Right renal pelvis (tissue), 4 donors: ENCODE measurements around the gene CFAP57. TPM values are rescaled to one million over a fixed set of nuclear protein-coding genes. Genes with fewer than 3 reads are reported as not detected.
A peak's percentile ranks its signal among the peaks of the same experiment; 100 is the strongest.

ENCODE experiments used
- DNase-seq, 4 donors: peaks; one replicate each; pipeline ENCODE4 v3.0.0-alpha.2; 2013; ENCODE audit warnings: low read depth in 4 of 4, low spot score in 3 of 4, missing footprints in 1 of 4
- polyA plus RNA-seq, 4 donors: library from polyadenylated mRNA; unstranded; fragments of 120-200 nt; gene quantifications; one replicate each; pipeline ENCODE4 v1.2.1, GENCODE V29; 2013; ENCODE audit not compliant: insufficient read length in 4 of 4

Gene CFAP57
- polyA plus RNA-seq, 4 donors: 2.9 to 4.1 (median 3.6) TPM

DNA sequence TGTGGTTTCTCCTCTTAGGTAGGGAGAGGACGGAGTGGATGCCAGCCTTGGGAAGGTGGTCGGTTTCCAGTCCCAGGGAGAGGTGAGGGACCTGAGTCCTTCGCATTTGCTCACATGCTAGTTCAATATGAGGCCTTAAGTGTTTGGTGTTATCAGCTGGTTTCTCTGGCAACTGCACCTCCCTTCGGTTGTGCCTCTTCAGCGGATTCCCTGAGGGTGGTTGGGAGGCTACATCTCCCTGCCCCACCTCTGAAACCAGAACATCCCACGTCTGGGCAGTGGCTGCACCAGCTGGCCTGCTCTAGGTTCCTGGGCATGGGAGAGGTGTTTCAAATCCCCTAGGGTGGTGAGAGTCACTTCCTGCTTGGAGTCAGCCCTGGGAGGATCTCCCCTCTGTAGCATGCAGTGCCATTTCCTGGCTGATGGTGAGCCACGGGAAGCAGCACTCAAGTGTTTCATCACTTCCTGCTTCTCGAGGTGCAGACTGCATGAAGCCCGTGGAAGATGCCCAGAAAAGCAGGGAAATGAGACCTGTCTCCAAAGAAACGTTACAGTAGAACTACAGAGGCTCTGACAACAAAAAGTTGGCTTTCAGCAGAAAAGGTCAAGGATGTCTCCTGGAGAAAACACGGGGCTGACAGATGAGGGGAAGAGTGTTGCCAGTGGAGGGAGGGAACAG is 102.1 kb downstream of the CFAP57 start:
- no peak for DNase-seq

- DNase-seq: no peak
Measured at GRCh38 chr1:43274804-43275180, 102.7 kb downstream of the CFAP57 start.

GRCh38 chr1:43275826-43276620 is 103.9 kb downstream of the CFAP57 start:
- DNase-seq: no peak

- DNase-seq: no peak
Measured at GRCh38 chr1:43276673-43277072, 104.5 kb downstream of the CFAP57 start.

DNA sequence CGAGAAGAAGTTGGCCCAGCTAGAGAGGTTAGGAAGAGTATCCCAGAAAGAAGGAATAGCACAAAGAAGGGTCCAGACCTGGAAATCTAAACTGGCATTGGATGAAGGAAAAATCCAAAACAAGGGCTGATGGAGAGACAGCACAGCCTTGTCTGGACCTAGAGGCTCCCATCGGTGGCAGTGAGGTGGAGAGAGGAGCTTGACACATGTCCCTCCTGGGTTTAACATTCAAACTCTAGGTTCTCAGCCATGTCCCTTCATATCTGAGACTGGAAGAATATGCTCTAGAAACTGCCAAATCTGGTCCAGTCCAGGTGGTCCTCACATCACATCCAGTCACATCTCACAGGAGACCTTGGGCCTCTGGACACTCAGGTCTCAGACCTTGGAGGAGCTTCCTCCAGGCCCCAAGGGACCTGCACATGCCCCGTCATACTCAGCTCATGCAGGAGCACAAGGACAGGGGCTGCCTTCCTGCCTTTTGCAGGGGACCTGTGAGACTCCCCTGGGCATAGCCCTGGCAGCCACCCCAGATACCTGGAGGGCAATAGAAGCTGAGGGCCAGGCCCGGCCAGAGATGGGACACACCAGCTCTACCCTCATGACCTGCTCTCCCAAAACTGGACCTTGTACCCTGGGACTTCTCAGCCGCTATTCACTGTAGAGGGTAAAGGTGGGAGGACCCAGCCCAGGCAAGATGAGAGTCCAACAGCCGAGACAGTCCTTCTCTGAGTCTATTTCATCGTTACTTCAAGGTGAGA is 105.2 kb downstream of the CFAP57 start:
- no peak for DNase-seq

- DNase-seq: no peak
Measured at GRCh38 chr1:43279161-43279560, 107.0 kb downstream of the CFAP57 start.

DNA sequence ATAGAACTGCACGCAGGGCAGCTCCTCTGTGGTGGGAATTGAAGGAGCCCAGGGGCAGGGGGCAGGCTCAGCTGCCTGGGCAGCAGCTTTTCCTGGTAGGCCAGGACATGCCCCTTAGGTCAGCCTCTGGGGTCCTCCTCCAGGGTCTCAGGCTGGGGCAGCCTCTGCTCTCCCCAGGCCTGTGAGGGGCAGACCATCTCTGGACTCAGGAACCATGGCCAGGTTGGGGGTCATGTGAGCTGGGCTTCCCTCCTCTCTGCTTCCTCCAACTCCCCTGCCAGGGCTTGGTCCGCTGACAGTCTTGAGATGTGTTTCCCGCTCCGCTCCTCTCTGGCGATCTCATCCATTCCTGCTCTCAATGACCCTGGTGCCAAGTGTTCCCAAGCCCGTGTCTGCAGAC is 107.5 kb downstream of the CFAP57 start:
- DNase-seq: no peak

GRCh38 chr1:43280692-43281091 is 108.6 kb downstream of the CFAP57 start:
- DNase-seq: no peak

DNA sequence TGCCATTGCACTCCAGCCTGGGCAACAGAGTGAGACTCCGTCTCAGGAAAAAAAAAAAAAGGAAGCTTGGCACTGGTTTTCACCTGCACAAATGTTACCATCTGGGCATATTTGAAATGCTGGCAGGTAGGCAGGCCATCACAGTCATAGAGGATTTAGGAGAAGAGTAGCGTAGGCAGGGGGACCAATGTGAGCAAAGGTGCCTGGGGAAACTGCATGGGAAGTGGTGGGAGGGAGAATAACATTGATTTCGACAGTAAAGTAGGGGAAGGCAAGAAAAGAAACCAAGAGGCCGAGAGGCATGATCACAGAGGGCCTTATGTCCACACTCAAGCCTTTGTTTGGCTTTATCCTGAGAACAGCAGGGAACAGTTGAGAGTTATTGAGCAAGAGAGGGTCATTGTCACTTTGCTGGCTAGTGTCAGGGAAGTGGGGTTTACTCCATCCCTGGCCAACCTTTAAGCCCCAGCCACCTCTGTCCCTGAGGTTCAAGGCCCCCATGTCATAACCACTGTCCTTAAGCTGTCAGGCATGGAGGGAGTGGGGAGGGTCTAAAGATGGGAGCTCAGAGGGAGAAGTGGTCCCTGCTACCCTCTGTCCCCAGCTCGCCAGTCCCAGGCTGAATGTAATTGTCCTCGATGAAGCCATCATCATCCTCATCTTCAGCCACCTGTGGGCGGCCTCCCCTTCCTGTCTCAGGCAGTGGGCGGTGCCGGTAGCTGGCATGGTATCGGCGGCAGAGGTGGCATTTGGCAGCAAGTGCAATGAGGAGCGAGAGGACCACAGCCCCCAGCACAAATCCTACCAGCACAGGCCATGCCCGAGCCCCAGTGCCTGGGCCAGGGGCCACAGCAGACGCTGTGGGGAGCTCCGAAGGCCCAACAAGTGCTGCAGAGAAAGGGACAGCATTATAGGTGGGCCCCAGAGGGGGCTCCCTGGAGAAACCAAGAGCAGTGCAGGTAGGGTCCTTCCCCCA is 110.4 kb downstream of the CFAP57 start:
- DNase-seq: no peak

DNA sequence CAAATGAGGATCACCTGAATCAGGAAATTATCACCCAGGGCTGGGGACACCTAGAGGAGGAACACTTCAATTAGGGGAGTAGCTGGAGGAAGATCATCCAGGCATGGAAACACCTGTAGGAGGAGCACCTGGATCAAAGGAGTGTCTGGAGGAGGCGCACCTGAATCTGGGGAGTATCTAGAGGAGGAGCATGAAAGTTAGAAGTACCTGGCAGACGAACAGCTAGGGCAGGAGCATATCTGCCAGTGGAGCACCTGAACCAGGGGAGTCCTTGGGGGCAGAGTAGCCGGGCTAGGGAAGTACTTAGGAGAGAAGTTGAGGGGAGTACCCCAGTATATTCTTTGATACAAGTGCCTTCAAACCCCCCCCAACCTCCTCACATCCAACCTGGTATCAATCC is 111.9 kb downstream of the CFAP57 start:
- DNase-seq: no peak

DNA sequence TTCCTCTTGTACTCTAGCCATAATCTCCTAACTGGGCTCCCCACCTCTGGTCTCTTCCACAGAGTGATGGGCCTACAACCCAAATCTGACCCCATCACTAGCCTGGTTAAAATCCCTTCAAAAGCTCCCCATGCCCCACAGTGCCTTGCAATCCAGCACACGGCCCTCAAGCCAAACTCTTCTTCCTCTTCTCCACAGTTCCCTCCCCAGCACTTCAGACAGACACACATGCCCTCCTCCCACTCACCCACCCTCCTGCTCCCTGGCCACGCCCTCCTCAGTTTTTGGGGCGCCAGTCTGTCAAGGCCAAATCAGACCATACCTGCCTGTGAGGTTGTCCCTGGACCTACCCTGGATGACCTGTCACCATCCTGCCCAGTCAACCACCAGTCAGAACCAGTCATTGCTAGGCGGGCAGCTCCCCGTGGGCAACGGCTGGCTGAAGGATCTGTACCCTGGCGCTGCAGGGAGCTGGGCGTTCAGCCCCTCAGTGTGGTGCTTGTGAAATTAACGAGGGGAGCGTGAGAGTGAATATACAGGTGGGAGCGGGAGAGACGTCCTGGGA is 112.5 kb downstream of the CFAP57 start:
- DNase-seq: no peak

GRCh38 chr1:43285269-43285990 is 113.3 kb downstream of the CFAP57 start, which contains the start of gene C1orf210:
TSS of gene C1orf210 (minus strand) at chr1:43285581. CDS start at chr1:43283270, 2,311 bp downstream.
- DNase-seq: peak in 1 of 4 donors; percentile 55

GRCh38 chr1:43286115-43286514 is 114.0 kb downstream of the CFAP57 start:
- no peak for DNase-seq

- DNase-seq: no peak
Measured at GRCh38 chr1:43286533-43286932, 114.4 kb downstream of the CFAP57 start.

DNA sequence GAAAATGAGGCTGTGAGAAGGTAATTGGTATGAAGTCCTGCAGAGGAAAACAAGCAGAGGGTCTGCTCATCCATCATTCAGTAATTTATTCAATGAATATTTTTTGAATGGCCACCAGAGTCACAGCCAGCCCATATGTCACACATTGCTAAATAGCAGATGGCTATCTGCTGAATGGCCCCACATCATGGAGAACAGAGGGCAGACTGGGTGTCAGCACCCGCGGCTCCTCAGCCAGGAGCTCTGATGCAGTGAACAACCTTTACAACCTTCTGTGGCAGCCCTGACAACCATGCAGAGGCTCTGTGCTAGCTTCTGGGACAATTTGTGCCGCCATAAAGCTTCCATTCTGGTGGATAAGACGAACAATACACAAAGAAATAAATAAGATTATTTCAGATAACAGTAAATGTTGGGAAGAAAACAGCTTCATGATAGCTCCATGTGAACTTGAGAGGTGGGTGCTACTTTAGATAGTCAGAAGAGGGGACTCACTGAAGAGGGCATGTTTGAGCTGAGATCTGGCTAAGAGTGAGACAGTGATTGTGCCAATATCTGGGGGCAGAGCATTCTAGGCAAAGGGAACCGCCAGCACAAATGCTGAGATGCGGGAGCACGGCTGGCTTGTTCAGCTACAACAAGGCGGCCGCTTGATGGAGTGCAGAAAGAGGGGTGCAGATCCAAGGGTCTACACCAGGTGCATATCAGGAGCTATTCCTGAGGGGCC is 116.1 kb downstream of the CFAP57 start:
- DNase-seq: no peak

DNA sequence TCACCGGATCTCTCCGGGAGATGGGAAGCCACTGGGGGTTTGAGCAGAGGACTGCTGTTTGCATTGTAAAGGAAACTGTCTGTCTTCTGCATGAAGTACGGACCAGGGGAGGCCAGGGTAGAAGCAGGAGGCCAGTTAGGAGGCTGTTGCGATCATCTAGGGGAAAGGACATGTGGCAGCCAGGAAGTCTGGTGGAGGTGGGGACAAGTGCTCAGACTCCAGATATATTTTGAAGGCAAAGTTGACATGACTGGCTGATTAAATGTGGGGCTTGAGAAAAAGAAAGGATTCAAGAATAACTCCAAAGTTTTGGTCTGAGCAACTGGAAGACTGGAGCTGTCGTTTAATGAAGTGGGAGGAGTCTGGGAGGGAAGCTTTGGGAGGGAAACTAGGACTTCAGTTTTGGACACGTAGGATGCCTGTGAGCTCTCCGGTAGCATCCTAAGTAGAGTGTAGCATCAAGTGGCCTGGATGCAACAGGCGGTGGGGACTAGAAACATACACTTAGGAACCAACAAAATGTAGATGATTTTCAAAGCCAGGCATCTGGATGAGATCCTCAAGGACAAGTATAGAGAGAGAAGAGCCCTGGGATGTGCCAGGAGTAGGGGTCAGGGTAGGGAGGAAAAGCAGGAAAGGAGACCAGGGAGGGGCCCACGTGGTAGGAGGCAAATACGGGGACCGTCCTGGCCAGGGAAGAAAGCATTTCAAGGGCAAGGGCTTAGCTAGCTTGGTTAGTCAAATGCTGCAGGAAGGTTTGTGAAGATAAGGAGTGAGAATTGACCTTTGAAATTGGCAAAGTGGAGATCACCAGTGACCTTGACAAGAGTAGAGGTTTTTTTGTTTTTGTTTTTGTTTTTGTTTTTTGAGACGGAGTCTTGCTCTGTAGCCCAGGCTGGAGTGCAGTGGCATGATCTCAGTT is 116.9 kb downstream of the CFAP57 start:
- no peak for DNase-seq

- no peak for DNase-seq
Measured at GRCh38 chr1:43292216-43292615, 120.1 kb downstream of the CFAP57 start.
